ENCODE measurements around the gene LAMB4.

The LAMB4 gene

DNA sequence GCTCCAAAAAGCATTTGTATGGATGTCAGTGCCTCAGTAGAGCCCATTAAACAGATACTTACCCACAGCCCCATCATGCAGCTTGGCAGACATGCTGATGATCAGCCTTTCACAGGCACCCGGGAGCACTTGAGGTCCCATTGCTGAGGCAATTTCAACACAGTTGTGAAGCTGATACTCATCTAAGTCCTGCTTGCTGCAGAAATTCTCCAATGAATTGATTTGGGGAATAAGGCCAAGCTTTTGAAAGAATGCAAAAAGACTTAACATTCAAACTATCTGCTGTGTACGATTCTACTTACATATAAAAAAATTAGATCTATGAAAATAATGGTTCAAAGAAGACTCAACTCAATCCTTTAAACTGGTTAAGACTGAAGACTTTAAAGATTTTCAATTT, 60.5 kb downstream of the LAMB4 start:
- TF ChIP-seq, protein P1, sequence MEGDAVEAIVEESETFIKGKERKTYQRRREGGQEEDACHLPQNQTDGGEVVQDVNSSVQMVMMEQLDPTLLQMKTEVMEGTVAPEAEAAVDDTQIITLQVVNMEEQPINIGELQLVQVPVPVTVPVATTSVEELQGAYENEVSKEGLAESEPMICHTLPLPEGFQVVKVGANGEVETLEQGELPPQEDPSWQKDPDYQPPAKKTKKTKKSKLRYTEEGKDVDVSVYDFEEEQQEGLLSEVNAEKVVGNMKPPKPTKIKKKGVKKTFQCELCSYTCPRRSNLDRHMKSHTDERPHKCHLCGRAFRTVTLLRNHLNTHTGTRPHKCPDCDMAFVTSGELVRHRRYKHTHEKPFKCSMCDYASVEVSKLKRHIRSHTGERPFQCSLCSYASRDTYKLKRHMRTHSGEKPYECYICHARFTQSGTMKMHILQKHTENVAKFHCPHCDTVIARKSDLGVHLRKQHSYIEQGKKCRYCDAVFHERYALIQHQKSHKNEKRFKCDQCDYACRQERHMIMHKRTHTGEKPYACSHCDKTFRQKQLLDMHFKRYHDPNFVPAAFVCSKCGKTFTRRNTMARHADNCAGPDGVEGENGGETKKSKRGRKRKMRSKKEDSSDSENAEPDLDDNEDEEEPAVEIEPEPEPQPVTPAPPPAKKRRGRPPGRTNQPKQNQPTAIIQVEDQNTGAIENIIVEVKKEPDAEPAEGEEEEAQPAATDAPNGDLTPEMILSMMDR (IDR thresholded peaks at IDR 0.05; ENCODE audit: low read depth, low read length, missing control alignments): no peak
- no peak overlapping the region for H3K4me3 ChIP-seq (ENCODE audit: low read depth, low read length)

GRCh38 chr7:108067844-108068243, 62.3 kb downstream of the LAMB4 start:
- TF ChIP-seq, protein P1 (IDR thresholded peaks at IDR 0.05; ENCODE audit: low read depth, low read length, missing control alignments): no peak
- H3K4me3 ChIP-seq (ENCODE audit: low read depth, low read length): no peak overlapping the region
- no peak for DNase-seq (ENCODE audit: low read depth)

More for the DNA sequence above, 60.5 kb downstream of the LAMB4 start:
- no peak for DNase-seq (ENCODE audit: low read depth)

GRCh38 chr7:108066486-108066885, 63.7 kb downstream of the LAMB4 start:
- no peak for DNase-seq (ENCODE audit: low read depth)
- no peak overlapping the region for H3K4me3 ChIP-seq (ENCODE audit: low read depth, low read length)
- TF ChIP-seq, protein P1 (IDR thresholded peaks at IDR 0.05; ENCODE audit: low read depth, low read length, missing control alignments): no peak

DNA sequence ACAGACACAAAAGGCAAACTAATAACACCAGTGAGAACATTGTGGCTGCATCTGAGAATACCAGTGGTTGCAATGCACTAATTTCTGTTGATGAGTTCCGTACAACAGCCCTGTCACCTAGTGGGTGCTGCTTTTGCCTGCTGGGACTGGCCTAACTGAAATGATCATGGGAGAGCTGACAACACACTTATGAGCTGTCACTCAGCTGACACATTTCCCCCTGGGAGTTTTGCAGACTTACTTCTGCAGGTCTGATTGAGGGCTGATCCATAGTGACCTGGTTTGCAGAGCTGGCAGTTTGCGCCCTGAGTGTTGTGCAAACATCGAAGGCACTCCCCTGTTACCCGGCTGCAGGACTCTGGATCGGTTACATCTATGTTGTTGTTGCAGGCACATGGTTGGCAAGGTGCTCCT, 66.6 kb downstream of the LAMB4 start:
- peak; percentile 2 for DNase-seq (ENCODE audit: low read depth)
- TF ChIP-seq, protein P1 (IDR thresholded peaks at IDR 0.05; ENCODE audit: low read depth, low read length, missing control alignments): no peak
- no peak overlapping the region for H3K4me3 ChIP-seq (ENCODE audit: low read depth, low read length)

- no peak overlapping the region for H3K4me3 ChIP-seq (ENCODE audit: low read depth, low read length)
- TF ChIP-seq, protein P1 (IDR thresholded peaks at IDR 0.05; ENCODE audit: low read depth, low read length, missing control alignments): no peak
- no peak for DNase-seq (ENCODE audit: low read depth)
Measured at GRCh38 chr7:108062250-108063014, 67.7 kb downstream of the LAMB4 start.

GRCh38 chr7:108059526-108059925, 70.6 kb downstream of the LAMB4 start:
- no peak for DNase-seq (ENCODE audit: low read depth)
- no peak overlapping the region for H3K4me3 ChIP-seq (ENCODE audit: low read depth, low read length)
- TF ChIP-seq, protein P1 (IDR thresholded peaks at IDR 0.05; ENCODE audit: low read depth, low read length, missing control alignments): no peak

DNA sequence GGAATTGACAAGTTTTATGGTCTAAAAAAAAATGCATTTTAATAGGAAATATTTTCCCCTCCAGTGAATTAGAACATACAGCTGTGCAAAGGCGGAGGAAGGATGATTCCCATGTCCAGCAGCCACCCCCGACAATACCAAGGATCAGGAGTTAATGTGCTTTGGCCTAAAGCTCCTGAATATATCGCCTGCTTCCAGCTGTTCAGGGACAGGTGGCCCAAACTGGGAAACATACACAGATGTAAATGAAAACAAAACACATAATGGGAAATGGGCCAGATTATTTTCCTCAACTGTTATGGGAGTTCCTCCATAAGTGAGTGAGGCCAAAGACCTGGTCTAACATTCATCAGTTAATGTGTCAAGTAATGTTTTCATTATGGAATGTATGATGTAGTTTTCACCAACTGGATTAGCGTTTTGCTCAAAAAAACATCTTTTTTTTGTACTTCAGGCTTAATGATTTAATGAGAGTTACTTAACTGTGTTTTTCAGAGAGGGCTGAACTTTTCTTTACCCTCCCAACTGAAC, 72.1 kb downstream of the LAMB4 start:
- H3K4me3 ChIP-seq (ENCODE audit: low read depth, low read length): no peak overlapping the region
- TF ChIP-seq, protein P1 (IDR thresholded peaks at IDR 0.05; ENCODE audit: low read depth, low read length, missing control alignments): no peak
- DNase-seq (ENCODE audit: low read depth): no peak

Data from GM12864 (cell line).